NOMO-1 treated with DMSO at 0.1 percent for 48 hours (cell line): ENCODE data around the gene TMEM200B.
"Not testable (repeated sequence)": the region's sequence is repeated elsewhere in the genome, so short reads cannot be mapped to it uniquely, and the experiment has no call there.

ENCODE experiments used
- DNase-seq: peaks from one replicate; lab custom pipeline; 2025; ENCODE audit not compliant: unreplicated experiment; lab: John Stamatoyannopoulos, UW

The TMEM200B gene

GRCh38 chr1:29134695-29135028 is 11.0 kb upstream of the TMEM200B start:
- no peak for DNase-seq

- no peak for DNase-seq
Observed at GRCh38 chr1:29133861-29134694, 10.4 kb upstream of the TMEM200B start.

- DNase-seq = not testable (repeated sequence)
Observed at GRCh38 chr1:29131056-29131455, 7.4 kb upstream of the TMEM200B start.

- DNase-seq = no peak
Observed at GRCh38 chr1:29129916-29130315, 6.2 kb upstream of the TMEM200B start.

- DNase-seq = no peak
Observed at GRCh38 chr1:29128739-29129138, 5.0 kb upstream of the TMEM200B start.

GRCh38 chr1:29126198-29126597 is 2.5 kb upstream of the TMEM200B start:
- DNase-seq = no peak

GRCh38 chr1:29125788-29126187 is 2.1 kb upstream of the TMEM200B start:
- no peak for DNase-seq

GRCh38 chr1:29125237-29125641 is 1.5 kb upstream of the TMEM200B start:
- DNase-seq = no peak

GRCh38 chr1:29124366-29125236 is 898 bp upstream of the TMEM200B start:
- no peak for DNase-seq

GRCh38 chr1:29123053-29123886 is 433 bp downstream of the TMEM200B start:
- DNase-seq = no peak

- DNase-seq = no peak
Observed at GRCh38 chr1:29122682-29123052, 1.0 kb downstream of the TMEM200B start.

GRCh38 chr1:29121936-29122681 is 1.6 kb downstream of the TMEM200B start:
- no peak for DNase-seq

GRCh38 chr1:29121516-29121935 is 2.2 kb downstream of the TMEM200B start:
- DNase-seq = no peak

- DNase-seq = peak; percentile 34
Observed at GRCh38 chr1:29120947-29121485, 2.7 kb downstream of the TMEM200B start.

- no peak for DNase-seq
Observed at GRCh38 chr1:29120367-29120766, 3.3 kb downstream of the TMEM200B start.

- no peak for DNase-seq
Observed at GRCh38 chr1:29119121-29119929, 4.4 kb downstream of the TMEM200B start.

GRCh38 chr1:29117381-29117780 is 6.3 kb downstream of the TMEM200B start:
- no peak for DNase-seq

- DNase-seq = no peak
Observed at GRCh38 chr1:29114654-29115053, 9.0 kb downstream of the TMEM200B start.

- DNase-seq = no peak
Observed at GRCh38 chr1:29113413-29114117, 10.1 kb downstream of the TMEM200B start.
